Measurements from ENCODE around the gene PROM2.
"Not testable (repeated sequence)": the region's sequence is repeated elsewhere in the genome, so short reads cannot be mapped to it uniquely, and the experiment has no call there.

Gene PROM2

DNA sequence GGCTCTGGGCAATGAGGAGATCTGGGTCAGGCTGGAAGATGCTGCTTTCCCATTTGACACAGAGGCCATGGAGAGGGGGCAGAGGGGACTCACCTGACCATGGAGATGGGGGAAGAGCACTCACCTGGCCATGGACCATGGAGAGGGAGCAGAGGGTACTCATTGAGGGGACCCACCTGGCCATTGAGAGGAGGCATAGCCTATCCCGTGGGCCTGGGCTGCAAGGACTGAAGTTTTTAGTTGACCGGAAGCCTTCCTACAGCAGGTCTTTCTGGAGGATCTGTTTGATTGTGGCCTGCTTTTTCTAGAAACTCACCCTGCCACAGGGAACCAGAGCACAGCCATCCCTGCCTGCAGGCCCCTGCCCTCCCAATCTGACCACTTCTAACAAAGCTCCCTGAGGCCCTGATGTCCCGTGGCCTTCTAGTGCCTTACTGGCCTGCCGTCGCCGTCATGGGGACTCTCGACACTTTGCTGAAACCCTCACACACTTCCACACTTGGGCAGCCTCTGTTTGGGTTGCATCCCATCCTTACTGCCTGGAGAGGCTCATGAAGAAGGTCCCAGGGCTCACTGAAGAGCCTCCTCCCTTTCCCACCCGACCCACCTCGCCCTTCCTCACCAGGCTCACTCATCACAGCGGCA lies 5.1 kb upstream of the PROM2 start:
- DNase-seq (ENCODE audit: extremely low read depth in 1 of 2, low read depth in 1 of 2) = no peak

DNA sequence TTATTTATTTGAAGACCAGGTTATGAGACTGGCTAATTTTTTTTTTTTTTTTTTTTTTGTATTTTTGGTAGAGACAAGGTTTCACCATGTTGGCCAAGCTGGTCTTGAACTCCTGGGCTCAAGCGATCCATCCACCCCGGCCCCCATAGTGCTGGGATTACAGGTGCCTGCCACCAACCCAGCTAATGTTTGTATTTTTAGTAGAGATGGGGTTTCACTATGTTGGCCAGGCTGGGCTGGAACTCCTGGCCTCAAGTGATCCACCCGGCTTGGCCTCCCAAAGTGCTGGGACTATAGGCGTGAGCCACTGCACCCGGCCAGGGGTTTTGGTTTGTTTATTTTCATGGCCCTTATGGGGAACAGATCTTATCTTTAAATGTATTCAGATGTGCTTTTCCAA lies 4.5 kb upstream of the PROM2 start:
- not testable (repeated sequence) for DNase-seq (ENCODE audit: extremely low read depth in 1 of 2, low read depth in 1 of 2)

DNA sequence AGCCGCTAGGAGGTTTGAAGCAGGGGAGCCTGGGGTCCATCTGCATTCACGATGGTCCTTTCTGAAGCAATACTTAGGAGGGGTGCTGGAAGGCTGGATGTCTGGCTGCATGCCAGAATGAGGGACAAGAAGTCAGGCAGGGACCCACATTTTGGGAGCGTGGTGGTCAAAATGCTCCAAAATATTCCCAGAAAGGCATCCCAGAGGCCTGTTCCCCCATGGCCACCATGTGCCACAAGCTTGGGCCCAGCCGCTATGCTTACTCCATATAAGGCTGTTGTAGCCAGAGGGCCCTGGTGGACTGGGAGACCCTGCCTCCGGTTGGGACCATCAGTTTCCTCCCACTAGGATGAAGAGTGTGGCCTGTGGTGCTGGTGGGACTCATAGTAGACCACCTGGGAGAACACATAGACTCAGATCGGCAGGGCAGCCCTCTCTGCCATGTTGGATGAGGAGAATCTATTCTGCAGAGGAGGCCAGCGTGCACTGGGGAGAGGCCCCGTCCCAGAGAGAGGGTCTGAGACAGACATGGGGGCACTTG lies 3.6 kb upstream of the PROM2 start:
- DNase-seq (ENCODE audit: extremely low read depth in 1 of 2, low read depth in 1 of 2) = no peak

- no peak for DNase-seq (ENCODE audit: extremely low read depth in 1 of 2, low read depth in 1 of 2)
Measured at GRCh38 chr2:95271381-95271971, 2.8 kb upstream of the PROM2 start.

DNA sequence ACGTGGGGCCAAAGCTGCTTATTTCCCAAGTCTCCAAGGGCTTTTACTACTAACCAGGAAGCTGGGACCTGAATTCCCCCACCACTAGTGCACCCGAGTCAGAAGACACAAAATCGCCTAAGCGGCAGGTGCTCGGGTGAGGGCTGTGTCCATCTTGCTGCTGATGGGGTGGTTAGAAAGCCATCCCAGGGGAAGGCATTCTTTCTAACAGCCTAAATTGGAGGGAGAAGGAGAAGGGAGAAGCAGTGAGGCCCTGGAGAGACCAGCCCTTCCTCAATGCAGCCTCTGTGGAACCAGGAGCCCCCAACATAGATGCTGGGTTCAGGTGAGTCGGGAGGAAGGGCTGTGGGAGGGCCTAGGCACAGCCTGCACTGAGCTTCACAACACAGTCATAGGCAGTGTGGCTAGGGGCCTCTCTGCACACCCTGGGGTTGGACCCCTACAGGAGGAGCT lies 1.9 kb upstream of the PROM2 start:
- DNase-seq (ENCODE audit: extremely low read depth in 1 of 2, low read depth in 1 of 2) = no peak

- DNase-seq (ENCODE audit: extremely low read depth in 1 of 2, low read depth in 1 of 2) = no peak
Measured at GRCh38 chr2:95272781-95273180, 1.5 kb upstream of the PROM2 start.

DNA sequence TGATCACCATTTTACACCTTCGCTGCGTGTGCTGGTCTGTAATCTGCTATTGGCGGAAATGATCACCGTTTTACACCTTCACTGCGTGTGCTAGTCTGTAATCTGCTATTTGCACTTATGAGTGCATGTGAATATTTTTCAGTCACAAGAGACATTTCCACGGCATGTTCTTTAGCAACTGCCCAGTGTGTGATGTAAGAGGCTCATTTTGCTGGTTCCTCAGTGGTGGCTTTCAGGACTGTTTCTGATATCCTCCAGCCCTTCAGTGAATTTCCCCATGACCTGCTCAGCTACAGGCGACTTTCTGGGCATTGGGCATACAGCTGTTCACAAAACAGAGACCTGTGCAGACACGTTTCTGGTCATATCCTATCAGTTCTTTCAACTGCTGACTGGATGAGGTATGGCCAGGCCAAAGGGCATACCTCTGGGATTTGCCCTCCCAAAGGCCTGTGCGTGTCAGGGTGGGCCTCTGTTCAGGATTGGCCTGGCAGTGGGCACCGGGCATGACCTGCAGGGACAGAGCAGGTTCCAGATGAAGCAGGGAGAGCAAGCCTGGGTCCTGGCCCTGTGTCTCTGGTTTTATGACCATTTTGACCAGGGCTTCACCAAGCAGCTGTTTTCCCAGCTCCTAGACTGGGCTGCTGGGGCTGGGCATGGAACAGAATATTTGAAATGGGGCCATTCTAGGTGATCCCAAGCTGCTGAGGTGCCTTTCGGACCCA lies 521 bp upstream of the PROM2 start:
- DNase-seq (ENCODE audit: extremely low read depth in 1 of 2, low read depth in 1 of 2) = no peak

- no peak for DNase-seq (ENCODE audit: extremely low read depth in 1 of 2, low read depth in 1 of 2)
Measured at GRCh38 chr2:95275151-95275515, 884 bp downstream of the PROM2 start.

DNA sequence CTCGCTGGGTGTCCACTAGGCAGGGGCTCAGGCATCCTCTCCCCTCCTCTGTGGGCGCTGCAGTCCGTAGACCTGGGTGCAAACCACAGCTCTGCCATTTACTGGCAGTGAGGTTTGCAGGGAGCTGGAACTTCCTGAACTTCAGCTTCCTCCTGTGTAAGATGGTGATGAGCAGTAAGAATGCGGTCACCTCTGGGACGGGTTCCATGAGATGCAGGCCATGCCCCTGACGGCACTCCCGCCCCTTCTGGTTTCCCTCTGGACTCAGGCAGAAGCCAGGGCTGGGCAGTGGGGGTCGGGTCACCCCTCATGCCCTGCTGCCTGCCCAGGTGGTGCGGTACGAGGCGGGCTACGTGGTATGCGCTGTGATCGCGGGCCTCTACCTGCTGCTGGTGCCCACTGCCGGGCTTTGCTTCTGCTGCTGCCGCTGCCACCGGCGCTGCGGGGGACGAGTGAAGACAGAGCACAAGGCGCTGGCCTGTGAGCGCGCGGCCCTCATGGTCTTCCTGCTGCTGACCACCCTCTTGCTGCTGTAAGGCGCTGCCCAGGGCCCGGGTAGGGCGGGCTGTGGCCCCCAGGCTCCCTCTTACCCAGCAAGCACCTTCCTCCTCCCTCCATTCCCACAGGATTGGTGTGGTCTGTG lies 1.5 kb downstream of the PROM2 start:
- no peak for DNase-seq (ENCODE audit: extremely low read depth in 1 of 2, low read depth in 1 of 2)

- no peak for DNase-seq (ENCODE audit: extremely low read depth in 1 of 2, low read depth in 1 of 2)
Measured at GRCh38 chr2:95276244-95276887, 2.1 kb downstream of the PROM2 start.

GRCh38 chr2:95276888-95277245 lies 2.6 kb downstream of the PROM2 start:
- DNase-seq (ENCODE audit: extremely low read depth in 1 of 2, low read depth in 1 of 2) = no peak

GRCh38 chr2:95277246-95277906 lies 3.1 kb downstream of the PROM2 start:
- no peak for DNase-seq (ENCODE audit: extremely low read depth in 1 of 2, low read depth in 1 of 2)

GRCh38 chr2:95278051-95278471 lies 3.8 kb downstream of the PROM2 start:
- DNase-seq (ENCODE audit: extremely low read depth in 1 of 2, low read depth in 1 of 2) = no peak

DNA sequence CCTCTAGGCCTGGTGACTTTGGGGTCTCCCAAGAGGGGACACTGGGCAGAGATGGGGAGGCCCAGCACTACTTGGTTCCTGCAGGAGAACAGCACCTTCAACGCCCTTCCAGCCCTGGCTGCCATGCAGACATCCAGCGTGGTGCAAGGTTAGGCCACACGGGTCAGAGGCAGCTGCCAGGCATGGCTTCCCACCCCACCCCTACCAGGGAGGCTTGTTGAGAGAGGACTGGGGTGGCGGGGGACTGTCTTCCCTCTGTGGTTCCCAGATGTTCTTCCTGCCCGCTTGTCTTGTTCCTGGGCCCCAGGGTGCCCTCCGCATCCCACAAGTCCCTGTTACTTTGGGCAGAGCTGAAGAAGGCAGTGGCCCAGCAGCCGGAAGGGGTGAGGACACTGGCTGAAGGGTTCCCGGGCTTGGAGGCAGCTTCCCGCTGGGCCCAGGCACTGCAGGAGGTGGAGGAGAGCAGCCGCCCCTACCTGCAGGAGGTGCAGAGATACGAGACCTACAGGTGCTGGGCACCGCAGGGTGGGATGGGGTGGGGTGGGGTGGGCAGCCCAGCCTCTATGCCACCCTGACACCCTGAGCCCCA lies 4.5 kb downstream of the PROM2 start:
- no peak for DNase-seq (ENCODE audit: extremely low read depth in 1 of 2, low read depth in 1 of 2)

GRCh38 chr2:95279435-95280035 lies 5.3 kb downstream of the PROM2 start:
- DNase-seq (ENCODE audit: extremely low read depth in 1 of 2, low read depth in 1 of 2) = no peak

- DNase-seq (ENCODE audit: extremely low read depth in 1 of 2, low read depth in 1 of 2) = no peak
Measured at GRCh38 chr2:95281071-95281470, 6.8 kb downstream of the PROM2 start.

GRCh38 chr2:95281786-95282185 lies 7.5 kb downstream of the PROM2 start:
- DNase-seq (ENCODE audit: extremely low read depth in 1 of 2, low read depth in 1 of 2) = no peak

DNA sequence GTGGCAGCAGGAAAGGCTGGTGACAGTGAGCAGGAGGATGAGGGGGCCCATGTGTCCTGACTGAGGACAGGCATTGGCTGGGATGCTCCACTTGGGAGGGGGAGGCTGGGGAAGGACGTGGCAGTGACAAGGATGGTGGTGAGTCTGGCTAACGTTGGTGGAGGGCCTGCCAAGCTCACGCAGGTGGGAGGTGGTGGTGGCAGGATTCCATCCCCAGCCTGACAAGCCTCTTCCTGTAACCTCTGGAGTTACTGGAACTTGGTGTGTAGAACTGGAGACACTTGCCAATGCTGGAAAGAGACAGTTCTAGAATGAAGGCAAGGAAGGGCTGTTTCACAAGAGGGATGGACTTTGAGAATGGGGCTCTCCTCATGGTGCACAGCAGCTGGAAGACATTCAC lies 8.2 kb downstream of the PROM2 start:
- DNase-seq (ENCODE audit: extremely low read depth in 1 of 2, low read depth in 1 of 2) = no peak

DNA sequence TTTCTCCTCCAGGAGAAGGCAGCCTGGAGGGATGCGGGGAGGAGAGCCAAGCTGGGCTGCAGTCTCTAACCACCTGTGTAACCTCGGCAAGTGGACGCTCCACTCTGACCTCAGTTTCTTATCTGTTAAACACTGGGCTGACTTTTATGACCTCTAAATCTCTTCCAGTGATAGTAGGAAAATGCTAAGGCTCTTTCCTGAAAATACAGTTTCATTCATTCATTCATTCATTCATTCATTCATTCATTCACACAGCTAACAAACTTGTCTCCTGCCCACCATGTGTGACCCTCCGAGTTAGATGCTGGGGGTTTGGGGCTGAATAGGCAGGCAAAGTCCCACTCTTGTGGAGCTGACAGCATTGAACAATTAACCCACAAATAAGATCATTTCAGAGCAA lies 9.3 kb downstream of the PROM2 start:
- DNase-seq (ENCODE audit: extremely low read depth in 1 of 2, low read depth in 1 of 2) = no peak
